Left colon (tissue), 2 donors: ENCODE data around the gene ZNF138. TPM values are rescaled to one million over a fixed set of nuclear protein-coding genes. Genes with fewer than 3 reads are reported as not detected.

Experiments used
- total RNA-seq, 2 donors: library from RNA; stranded (reverse); fragmentation: NEBNext Ultra II Directional; extraction: Animal tissue kit (Norgen Biotek cat#: 25700); gene quantifications; one replicate each; pipeline ENCODE4 v1.2.1, GENCODE V29; 2021
- donor health status: DM: no; HTN: no; CAD: no.
- donor health status: DM: yes; HTN: yes; CAD: no.

ZNF138 gene
- total RNA-seq, 2 donors from 2014 or later, result 6.3 to 6.6 TPM

Other genes starting within 250 kb of the ZNF138 start
- 1 to 10 TPM; 6.4 to 6.8 TPM for gene ZNF680, start 231.4 kb upstream of the ZNF138 start, total RNA-seq
- gene ZNF107, start 128.3 kb upstream of the ZNF138 start, total RNA-seq, result 1 to 10 TPM; 3.9 to 4.1 TPM
- gene ZNF273, start 108.8 kb downstream of the ZNF138 start, total RNA-seq, result 1 to 10 TPM; 3.9 TPM
- gene ZNF117, start 196.6 kb downstream of the ZNF138 start, total RNA-seq, result 1 to 10 TPM; 3.3 to 3.4 TPM
- gene ERV3-1, start 212.3 kb downstream of the ZNF138 start, total RNA-seq, result 1 to 10 TPM; 5.6 to 7.4 TPM